HAP-1 (cell line): ENCODE results near the gene DCXR.

Source experiments
- DNase-seq, 2 experiments: peaks; one replicate each; pipeline ENCODE4 v3.0.0-alpha.2; 2016 to 2020; ENCODE audit warnings: low spot score in 2 of 2
- H3K27me3 ChIP-seq: fragments of 250-450 bp; sonication (Bioruptor Pico); 2 replicates; pipeline ENCODE4 v1.5.1; 2020; ENCODE audit warnings: low read depth, mild to moderate bottlenecking, moderate library complexity
- H3K36me3 ChIP-seq: fragments of 250-450 bp; sonication (Bioruptor Pico); replicated peaks from 2 replicates; pipeline ENCODE4 v1.5.1; 2020; ENCODE audit warnings: mild to moderate bottlenecking
- H3K4me1 ChIP-seq: fragments of 250-450 bp; sonication (Bioruptor Pico); 2 replicates; pipeline ENCODE4 v1.5.1; 2020; ENCODE audit warnings: mild to moderate bottlenecking
- H3K4me3 ChIP-seq: fragments of 250-450 bp; sonication (Bioruptor Pico); 2 replicates; pipeline ENCODE4 v1.5.1; 2020; ENCODE audit warnings: mild to moderate bottlenecking, moderate library complexity
- H3K9me3 ChIP-seq: fragments of 250-450 bp; sonication (Bioruptor Pico); 2 replicates; pipeline ENCODE4 v1.5.1; 2020; ENCODE audit warnings: mild to moderate bottlenecking, moderate library complexity
- in situ Hi-C: fragments of 300-500 bp; cut with MboI; formaldehyde crosslinking; loops from 3 replicates; pipeline ENCODE4 v1.14.3; 2020; ENCODE audit warnings: low sequenced_read_pairs, inconsistent platforms, mixed read lengths

DCXR gene

GRCh38 chr17:82063424-82064415 lies 26.2 kb upstream of the DCXR start:
- peaks cover 7% of the 10 kb centered on the region for H3K4me1 ChIP-seq
- no peak for DNase-seq
- in situ Hi-C loops = no loop called here
- no peaks in the 10 kb centered on the region; the same call in 1 of the 2 replicates for H3K9me3 ChIP-seq
- H3K36me3 ChIP-seq = peaks cover 56% of the 10 kb centered on the region
- H3K27me3 ChIP-seq = no peaks in the 10 kb centered on the region
- peak overlapping the region; percentile 86 for H3K4me3 ChIP-seq

- Histone ChIP-seq H3K9me3 (no peaks in the 10 kb centered on the region; the same call in 1 of the 2 replicates), H3K36me3 (peaks cover 63% of the 10 kb centered on the region), H3K4me3 (no peak overlapping the region), H3K4me1 (peaks cover 7% of the 10 kb centered on the region), H3K27me3 (no peaks in the 10 kb centered on the region)
- no peak for DNase-seq
- in situ Hi-C loops = no loop called here
Measured at GRCh38 chr17:82062984-82063368, 25.5 kb upstream of the DCXR start.

- Histone ChIP-seq H3K27me3 (no peaks in the 10 kb centered on the region), H3K36me3 (peaks cover 70% of the 10 kb centered on the region), H3K9me3 (no peaks in the 10 kb centered on the region; the same call in 1 of the 2 replicates), H3K4me1 (peaks cover 7% of the 10 kb centered on the region), H3K4me3 (no peak overlapping the region)
- DNase-seq = no peak
- in situ Hi-C loops = no loop called here
Measured at GRCh38 chr17:82062076-82062983, 24.8 kb upstream of the DCXR start.

DNA sequence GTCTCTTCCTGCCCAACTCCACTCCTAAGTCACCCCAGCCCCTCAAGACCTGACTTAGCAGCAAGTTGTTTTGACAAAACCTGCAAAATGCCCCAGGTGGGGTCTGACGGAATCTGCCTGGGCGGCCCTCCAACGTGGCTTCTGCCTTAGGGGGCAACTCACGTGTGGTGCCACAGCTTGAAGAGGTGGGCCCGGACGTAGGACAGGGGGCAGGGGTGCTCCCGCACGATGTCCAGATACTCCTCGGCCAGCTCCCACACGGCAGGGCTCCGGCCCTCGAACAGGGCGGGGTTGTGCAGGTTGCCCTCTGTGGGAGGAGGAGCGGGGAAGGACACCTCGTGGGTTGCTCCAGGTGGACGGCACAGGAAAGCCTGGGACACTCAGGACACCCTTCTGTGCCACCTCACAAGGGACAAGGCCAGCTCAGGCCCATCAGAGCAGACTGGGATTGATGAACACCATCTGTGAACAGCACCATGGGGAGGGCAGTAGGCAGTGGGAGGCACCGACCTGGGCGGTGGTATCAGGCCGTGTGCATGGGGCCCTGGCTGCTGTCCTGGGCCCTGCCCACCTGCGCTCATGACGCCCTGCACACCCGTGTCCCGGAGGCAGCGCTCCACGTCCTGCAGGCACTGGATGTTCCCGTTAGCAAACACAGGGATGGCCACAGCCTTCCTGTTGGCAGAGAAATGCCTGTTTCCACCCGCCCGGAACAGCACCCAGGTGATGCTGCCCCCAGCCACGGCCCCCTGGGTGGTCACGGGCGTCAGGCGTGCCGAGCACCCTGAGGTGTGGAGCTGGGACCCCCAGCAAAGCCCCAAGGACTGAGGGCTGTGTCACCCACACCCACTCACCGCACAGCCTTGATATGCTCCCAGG lies 23.8 kb upstream of the DCXR start:
- peaks cover 80% of the 10 kb centered on the region for H3K36me3 ChIP-seq
- H3K9me3 ChIP-seq = no peaks in the 10 kb centered on the region; the same call in 1 of the 2 replicates
- no peak for DNase-seq
- H3K4me1 ChIP-seq = peaks cover 5% of the 10 kb centered on the region
- in situ Hi-C loops = no loop called here
- no peaks in the 10 kb centered on the region for H3K27me3 ChIP-seq
- no peak overlapping the region for H3K4me3 ChIP-seq

- no peaks in the 10 kb centered on the region for H3K4me1 ChIP-seq
- no peaks in the 10 kb centered on the region for H3K27me3 ChIP-seq
- in situ Hi-C loops = no loop called here
- H3K36me3 ChIP-seq = peaks cover 86% of the 10 kb centered on the region
- no peaks in the 10 kb centered on the region for H3K9me3 ChIP-seq
- no peak for DNase-seq
- H3K4me3 ChIP-seq = no peak overlapping the region
Measured at GRCh38 chr17:82060614-82061013, 23.1 kb upstream of the DCXR start.

DNA sequence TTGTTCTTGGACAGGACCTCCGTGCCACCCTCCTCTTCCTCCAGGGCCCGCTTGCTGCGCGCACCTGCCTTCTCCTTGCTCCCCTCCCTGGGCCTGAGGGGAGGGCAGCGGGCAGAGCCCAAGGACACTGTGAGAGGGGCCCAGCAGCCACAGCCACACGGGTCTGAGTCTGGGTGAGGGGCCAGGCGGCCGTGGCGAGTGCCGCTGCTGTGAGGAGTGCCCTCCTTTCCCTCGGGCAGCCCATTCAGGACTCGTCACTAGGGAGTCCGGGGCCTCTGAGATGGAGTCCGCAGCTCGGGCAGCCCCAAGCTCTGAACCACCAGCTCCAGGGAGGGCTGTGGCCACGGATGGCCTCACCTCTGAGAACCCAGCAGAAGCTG lies 22.5 kb upstream of the DCXR start:
- H3K4me3 ChIP-seq = no peak overlapping the region
- no peaks in the 10 kb centered on the region for H3K9me3 ChIP-seq
- no peaks in the 10 kb centered on the region for H3K4me1 ChIP-seq
- no peak for DNase-seq
- in situ Hi-C loops = no loop called here
- H3K27me3 ChIP-seq = no peaks in the 10 kb centered on the region
- peaks cover 90% of the 10 kb centered on the region for H3K36me3 ChIP-seq

DNA sequence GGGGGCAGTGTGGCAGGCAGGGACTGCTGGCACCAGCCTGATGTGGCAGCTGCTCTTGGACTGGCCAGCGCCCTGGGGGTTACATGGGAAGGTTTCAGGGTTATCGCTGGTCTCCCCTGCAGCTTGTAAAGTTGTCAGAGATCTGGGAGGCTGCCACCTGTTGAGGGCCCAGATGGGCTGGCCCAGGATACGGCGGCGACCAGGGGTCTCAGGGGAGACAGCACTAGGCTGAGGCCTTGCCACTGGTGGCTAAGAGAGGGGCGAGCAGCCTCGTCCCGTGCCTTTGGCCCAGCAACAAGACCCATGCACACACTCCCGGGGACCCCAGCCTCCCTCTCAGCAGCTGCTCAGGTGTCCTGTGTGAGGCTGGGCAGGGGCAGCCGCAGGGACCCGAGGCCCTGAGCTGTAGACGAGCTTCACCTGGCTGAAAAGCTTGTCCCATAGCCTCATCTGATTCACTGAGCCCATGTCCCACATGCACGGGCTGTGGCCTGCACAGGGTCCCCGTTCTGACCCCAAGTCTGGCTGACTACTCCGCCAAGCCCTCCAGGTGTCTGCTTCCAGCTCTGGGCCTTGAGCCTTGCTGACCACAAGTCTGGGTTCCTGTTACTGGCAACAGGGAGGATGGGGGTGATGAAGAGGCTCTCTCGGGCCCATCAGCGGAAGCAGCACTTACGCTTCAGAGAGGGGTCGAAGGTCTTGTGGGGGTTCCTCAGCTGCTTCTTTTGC lies 21.9 kb upstream of the DCXR start:
- in situ Hi-C loops = no loop called here
- Histone ChIP-seq H3K9me3 (no peaks in the 10 kb centered on the region), H3K27me3 (no peaks in the 10 kb centered on the region), H3K4me1 (no peaks in the 10 kb centered on the region), H3K36me3 (peaks cover 94% of the 10 kb centered on the region), H3K4me3 (no peak overlapping the region)
- DNase-seq = no peak

- no peaks in the 10 kb centered on the region for H3K9me3 ChIP-seq
- in situ Hi-C loops = no loop called here
- H3K4me1 ChIP-seq = no peaks in the 10 kb centered on the region
- no peak overlapping the region for H3K4me3 ChIP-seq
- H3K36me3 ChIP-seq = peaks cover 94% of the 10 kb centered on the region
- no peaks in the 10 kb centered on the region for H3K27me3 ChIP-seq
- no peak for DNase-seq
Measured at GRCh38 chr17:82058855-82059249, 21.4 kb upstream of the DCXR start.

GRCh38 chr17:82058230-82058854 lies 20.8 kb upstream of the DCXR start:
- no peaks in the 10 kb centered on the region for H3K27me3 ChIP-seq
- H3K4me1 ChIP-seq = no peaks in the 10 kb centered on the region
- no peak overlapping the region for H3K4me3 ChIP-seq
- H3K36me3 ChIP-seq = peaks cover 94% of the 10 kb centered on the region
- no peaks in the 10 kb centered on the region for H3K9me3 ChIP-seq
- in situ Hi-C loops = no loop called here
- no peak for DNase-seq

GRCh38 chr17:82056729-82057621 lies 19.5 kb upstream of the DCXR start:
- in situ Hi-C loops = no loop called here
- H3K27me3 ChIP-seq = no peaks in the 10 kb centered on the region
- H3K36me3 ChIP-seq = peaks cover 83% of the 10 kb centered on the region
- H3K4me3 ChIP-seq = no peak overlapping the region
- H3K9me3 ChIP-seq = no peaks in the 10 kb centered on the region
- no peaks in the 10 kb centered on the region; the same call in 1 of the 2 replicates for H3K4me1 ChIP-seq
- DNase-seq = no peak

GRCh38 chr17:82055965-82056728 lies 18.6 kb upstream of the DCXR start:
- H3K27me3 ChIP-seq = no peaks in the 10 kb centered on the region
- in situ Hi-C loops = no loop called here
- DNase-seq = no peak
- peaks cover 77% of the 10 kb centered on the region for H3K36me3 ChIP-seq
- H3K4me1 ChIP-seq = no peaks in the 10 kb centered on the region; the same call in 1 of the 2 replicates
- no peaks in the 10 kb centered on the region for H3K9me3 ChIP-seq
- H3K4me3 ChIP-seq = no peak overlapping the region
